ENCODE results near the gene CD53.

- no peak for TF ChIP-seq CTCF (conservative IDR thresholded peaks at IDR 0.05)
- TF ChIP-seq ZFX (IDR thresholded peaks at IDR 0.05) = no peak
Measured at GRCh38 chr1:110875216-110875731, 2.3 kb downstream of the CD53 start.

Data from C4-2B (cell line).